ENCODE data around the gene PLLP. TPM values are rescaled to one million over a fixed set of nuclear protein-coding genes. Genes with fewer than 3 reads are reported as not detected.

Gene PLLP
- total and polyA plus RNA-seq, 12 donors, result 1.0 to 10.0 (median 2.7) TPM

- H3K9me3 ChIP-seq (replicated peaks in 1 of 3), result no peaks in the 10 kb centered on the region
- peaks cover 0 to 7% of the 10 kb centered on the region in 2 donors for H3K4me1 ChIP-seq (replicated peaks in 1 of 2)
- TF ChIP-seq POLR2A (IDR thresholded peaks at IDR 0.05) (no peak), CTCF (IDR thresholded peaks at IDR 0.05) (no peak)
- no peaks in the 10 kb centered on the region for H3K27me3 ChIP-seq
- H3K4me3 ChIP-seq, result no peak overlapping the region
- H3K27ac ChIP-seq, result no peak overlapping the region
- H3K36me3 ChIP-seq (replicated peaks in 1 of 2), result peaks cover 0 to 71% of the 10 kb centered on the region in 2 donors
- no peak for DNase-seq
- intact Hi-C loops (cut with DNase I), result no loop called here
- 97 to 100% (median 97%) methylated on average over 1 of the region's 1 CpG for WGBS, 4 donors
Measured at GRCh38 chr16:57223057-57223456, 61.4 kb downstream of the PLLP start.

GRCh38 chr16:57216968-57217367, 67.5 kb downstream of the PLLP start:
- H3K9me3 ChIP-seq (replicated peaks in 1 of 3), result no peaks in the 10 kb centered on the region
- H3K4me3 ChIP-seq, result no peak overlapping the region
- intact Hi-C loops (cut with DNase I), result no loop called here
- no peaks in the 10 kb centered on the region for H3K4me1 ChIP-seq (replicated peaks in 1 of 2)
- WGBS, 4 donors, result 90 to 94% (median 92%) methylated on average over 2 of the region's 2 CpGs
- TF ChIP-seq CTCF (IDR thresholded peaks at IDR 0.05) (no peak), POLR2A (IDR thresholded peaks at IDR 0.05) (no peak)
- no peak overlapping the region for H3K27ac ChIP-seq
- no peaks in the 10 kb centered on the region for H3K27me3 ChIP-seq
- no peak for DNase-seq
- peaks cover 0 to 75% of the 10 kb centered on the region in 2 donors for H3K36me3 ChIP-seq (replicated peaks in 1 of 2)

GRCh38 chr16:57213462-57213861, 71.0 kb downstream of the PLLP start:
- no peaks in the 10 kb centered on the region for H3K9me3 ChIP-seq (replicated peaks in 1 of 3)
- no peaks in the 10 kb centered on the region for H3K4me1 ChIP-seq (replicated peaks in 1 of 2)
- no peak overlapping the region for H3K27ac ChIP-seq
- 90 to 100% (median 98%) methylated on average over 1 of the region's 1 CpG for WGBS, 4 donors
- no peak for DNase-seq
- no peaks in the 10 kb centered on the region for H3K27me3 ChIP-seq
- peaks cover 0 to 69% of the 10 kb centered on the region in 2 donors for H3K36me3 ChIP-seq (replicated peaks in 1 of 2)
- TF ChIP-seq CTCF (IDR thresholded peaks at IDR 0.05) (no peak), POLR2A (IDR thresholded peaks at IDR 0.05) (no peak)
- intact Hi-C loops (cut with DNase I), result no loop called here
- no peak overlapping the region for H3K4me3 ChIP-seq

- no peak overlapping the region for H3K4me3 ChIP-seq
- H3K27me3 ChIP-seq, result no peaks in the 10 kb centered on the region
- H3K4me1 ChIP-seq (replicated peaks in 1 of 2), result no peaks in the 10 kb centered on the region
- H3K9me3 ChIP-seq (replicated peaks in 1 of 3), result no peaks in the 10 kb centered on the region
- intact Hi-C loops (cut with DNase I), result no loop called here
- TF ChIP-seq CTCF (IDR thresholded peaks at IDR 0.05) (no peak), POLR2A (IDR thresholded peaks at IDR 0.05) (no peak)
- peaks cover 0 to 72% of the 10 kb centered on the region in 2 donors for H3K36me3 ChIP-seq (replicated peaks in 1 of 2)
- no peak overlapping the region for H3K27ac ChIP-seq
- WGBS, 4 donors, result 94 to 100% (median 97%) methylated on average over 5 of the region's 5 CpGs
- no peak for DNase-seq
Measured at GRCh38 chr16:57209780-57210179, 74.7 kb downstream of the PLLP start.
